ENCODE data around the gene CCDC172.

Gene CCDC172

GRCh38 chr10:116289652-116290051 is 34.6 kb upstream of the CCDC172 start:
- no peak for DNase-seq (ENCODE audit: low read depth)
- H3K4me3 ChIP-seq (ENCODE audit: low read length), result no peak overlapping the region
- TF ChIP-seq CTCF (conservative IDR thresholded peaks at IDR 0.05; ENCODE audit: low read depth, low read length), result no peak

GRCh38 chr10:116292493-116292892 is 31.8 kb upstream of the CCDC172 start:
- TF ChIP-seq CTCF (conservative IDR thresholded peaks at IDR 0.05; ENCODE audit: low read depth, low read length), result no peak
- no peak overlapping the region for H3K4me3 ChIP-seq (ENCODE audit: low read length)
- DNase-seq (ENCODE audit: low read depth), result no peak

DNA sequence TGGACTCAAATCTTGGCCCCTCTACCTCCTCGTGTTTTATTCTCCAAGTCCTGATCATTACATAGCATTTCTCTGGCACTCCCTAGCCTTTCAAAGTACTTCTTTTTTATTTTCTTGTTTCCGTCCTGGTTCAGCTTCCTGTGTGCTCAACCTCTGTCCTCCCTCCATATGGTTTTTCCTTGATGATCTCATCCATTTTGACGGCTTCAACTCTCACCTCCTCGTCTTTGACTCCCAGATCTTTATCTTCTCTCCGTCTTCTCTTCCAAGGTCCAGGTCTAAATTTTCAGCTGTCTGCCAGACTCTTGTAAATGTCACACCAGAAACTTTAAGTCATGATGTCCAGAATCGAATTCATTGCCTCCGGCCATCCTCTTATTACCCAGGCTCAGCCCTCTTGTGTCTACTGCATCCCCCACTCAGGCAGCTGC is 27.9 kb upstream of the CCDC172 start:
- no peak for DNase-seq (ENCODE audit: low read depth)
- no peak overlapping the region for H3K4me3 ChIP-seq (ENCODE audit: low read length)
- TF ChIP-seq CTCF (conservative IDR thresholded peaks at IDR 0.05; ENCODE audit: low read depth, low read length), result no peak

DNA sequence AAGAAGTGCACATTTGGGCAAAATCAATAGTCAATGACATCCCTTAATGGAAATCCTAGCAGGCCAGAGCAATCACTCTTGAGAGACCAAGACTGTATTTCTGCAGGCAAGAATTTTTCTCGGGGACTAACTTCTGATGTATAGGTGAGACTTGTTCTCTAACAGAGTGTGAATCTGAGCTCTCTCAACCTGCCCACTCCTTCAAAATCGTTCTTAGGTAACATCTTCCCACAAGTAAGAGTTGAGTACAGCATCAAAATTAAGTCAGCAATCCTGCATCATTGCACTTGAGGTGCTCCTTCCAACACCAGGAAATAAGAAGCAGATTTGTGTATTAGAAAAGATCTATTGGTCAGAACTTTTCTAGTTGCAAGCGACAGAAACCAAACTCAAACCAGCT is 25.7 kb upstream of the CCDC172 start:
- no peak for TF ChIP-seq CTCF (conservative IDR thresholded peaks at IDR 0.05; ENCODE audit: low read depth, low read length)
- DNase-seq (ENCODE audit: low read depth), result no peak
- no peak overlapping the region for H3K4me3 ChIP-seq (ENCODE audit: low read length)

DNA sequence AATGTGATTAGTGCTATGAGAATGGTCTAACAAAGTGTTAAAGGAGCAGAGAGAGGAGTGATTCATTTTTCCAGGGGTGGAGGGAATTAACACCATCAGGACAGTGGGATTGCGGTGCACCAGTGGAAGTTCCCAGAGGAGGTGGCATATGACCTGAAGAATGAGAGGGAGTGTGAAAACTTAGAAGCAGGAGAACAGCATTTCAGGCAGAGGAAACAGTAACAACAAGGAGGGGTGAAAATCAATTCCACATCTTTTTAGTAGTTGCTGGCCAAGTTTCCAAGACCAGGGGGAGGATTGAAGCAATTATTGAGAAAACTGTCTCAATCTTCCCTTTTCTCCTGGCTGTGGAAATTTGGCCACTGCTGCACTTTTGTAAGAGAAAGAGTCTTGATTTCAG is 23.7 kb upstream of the CCDC172 start:
- TF ChIP-seq CTCF (conservative IDR thresholded peaks at IDR 0.05; ENCODE audit: low read depth, low read length), result no peak
- no peak for DNase-seq (ENCODE audit: low read depth)
- H3K4me3 ChIP-seq (ENCODE audit: low read length), result no peak overlapping the region

DNA sequence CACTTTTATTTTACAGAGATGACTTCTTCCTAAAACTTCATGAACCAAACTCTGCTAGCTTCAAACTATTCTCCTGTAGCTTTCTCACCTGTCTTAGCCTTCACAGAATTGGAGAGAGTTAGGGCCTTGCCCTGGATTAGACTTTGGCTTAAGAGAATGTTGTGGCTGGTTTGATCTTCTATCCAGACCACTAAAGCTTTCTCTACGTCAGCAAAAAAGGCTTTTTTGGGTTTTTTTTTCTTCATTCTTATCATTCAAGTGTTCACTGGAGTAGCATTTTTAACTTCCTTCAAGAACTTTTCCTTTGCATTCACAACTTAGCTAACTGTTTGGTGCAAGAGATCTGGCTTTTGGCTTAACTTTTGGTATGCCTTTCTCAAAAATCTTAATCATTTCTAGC is 19.3 kb upstream of the CCDC172 start:
- no peak overlapping the region for H3K4me3 ChIP-seq (ENCODE audit: low read length)
- no peak for TF ChIP-seq CTCF (conservative IDR thresholded peaks at IDR 0.05; ENCODE audit: low read depth, low read length)

GRCh38 chr10:116306847-116307246 is 17.4 kb upstream of the CCDC172 start:
- no peak for DNase-seq (ENCODE audit: low read depth)
- no peak overlapping the region for H3K4me3 ChIP-seq (ENCODE audit: low read length)
- TF ChIP-seq CTCF (conservative IDR thresholded peaks at IDR 0.05; ENCODE audit: low read depth, low read length), result no peak

More for the DNA sequence above, 19.3 kb upstream of the CCDC172 start:
- no peak for DNase-seq (ENCODE audit: low read depth)
